Activated CD4-positive, alpha-beta T cell treated with anti-CD3 and anti-CD28 coated beads, Interleukin-2, amount 10 ng/mL, durations not matched to agents 7 days and 5 days (primary cell): ENCODE results near the gene KIF7. TPM values are rescaled to one million over a fixed set of nuclear protein-coding genes. Genes with fewer than 3 reads are reported as not detected.
"Not testable (repeated sequence)": the region's sequence is repeated elsewhere in the genome, so short reads cannot be mapped to it uniquely, and the experiment has no call there.

Experiments
- CTCF ChIA-PET: fragments of 350-600 bp; sonication (Branson Sonifier 250); formaldehyde crosslinking; loops from one replicate; lab custom pipeline; 2021; ENCODE audit warnings: antibody characterized with exemption; lab: Charles Lee
- POLR2A ChIA-PET: fragments of 350-600 bp; sonication (Branson Sonifier 250); formaldehyde crosslinking; loops from one replicate; lab custom pipeline; 2021; ENCODE audit warnings: antibody characterized with exemption; lab: Charles Lee
- DNase-seq: peaks from one replicate; pipeline ENCODE4 v3.0.0-alpha.2; 2020
- H3K27ac Mint-ChIP-seq: one replicate; pipeline ENCODE4 v1.8.0; 2021; ENCODE audit warnings: mild to moderate bottlenecking, moderate library complexity, mixed read lengths
- H3K27me3 Mint-ChIP-seq: one replicate; pipeline ENCODE4 v1.8.0; 2021; ENCODE audit warnings: mixed read lengths
- H3K36me3 Mint-ChIP-seq: one replicate; pipeline ENCODE4 v1.8.0; 2021; ENCODE audit warnings: low read depth, mixed read lengths
- H3K4me1 Mint-ChIP-seq: one replicate; pipeline ENCODE4 v1.8.0; 2021; ENCODE audit warnings: mixed read lengths
- H3K4me3 Mint-ChIP-seq: one replicate; pipeline ENCODE4 v1.8.0; 2021; ENCODE audit warnings: mild to moderate bottlenecking, moderate library complexity, mixed read lengths
- H3K9me3 Mint-ChIP-seq: one replicate; pipeline ENCODE4 v1.8.0; 2021; ENCODE audit warnings: mixed read lengths
- total RNA-seq, 2 experiments: library from RNA; stranded (reverse); gene quantifications; one replicate each; pipeline ENCODE4 v1.2.3, GENCODE V29; 2021

KIF7 gene
- under 1 TPM; 0.65 to 0.67 TPM for total RNA-seq

GRCh38 chr15:89654847-89655805, at the start of gene KIF7:
Gene KIF7, minus strand, starts transcription at chr15:89655467. Its CDS starts 2,537 bp downstream, at chr15:89652930.
- DNase-seq, result no peak
- ChIA-PET CTCF (no interaction called here), POLR2A (no interaction called here)
- Mint-ChIP-seq H3K36me3 (peaks cover 2% of the 10 kb centered on the region), H3K9me3 (no peaks in the 10 kb centered on the region), H3K27me3 (peaks cover 48% of the 10 kb centered on the region), H3K27ac (peak within 1 kb of the TSS; percentile 47), H3K4me1 (peaks cover 14% of the 10 kb centered on the region), H3K4me3 (peak within 1 kb of the TSS; percentile 57)

GRCh38 chr15:89704411-89704810, 49.1 kb upstream of the KIF7 start:
- CTCF ChIA-PET, result no interaction called here
- H3K36me3 Mint-ChIP-seq, result no peaks in the 10 kb centered on the region
- POLR2A ChIA-PET, result no interaction called here

GRCh38 chr15:89695198-89695597, 39.9 kb upstream of the KIF7 start:
- Mint-ChIP-seq H3K36me3 (no peaks in the 10 kb centered on the region), H3K9me3 (no peaks in the 10 kb centered on the region), H3K4me1 (peaks cover 11% of the 10 kb centered on the region), H3K4me3 (no peak overlapping the region), H3K27me3 (peaks cover 24% of the 10 kb centered on the region), H3K27ac (no peak overlapping the region)
- DNase-seq, result no peak
- POLR2A ChIA-PET, result no interaction called here
- CTCF ChIA-PET, result no interaction called here

More at GRCh38 chr15:89704411-89704810, 49.1 kb upstream of the KIF7 start:
- H3K4me3 Mint-ChIP-seq, result no peak overlapping the region
- no peak for DNase-seq
- no peaks in the 10 kb centered on the region for H3K9me3 Mint-ChIP-seq
- no peak overlapping the region for H3K27ac Mint-ChIP-seq
- no peaks in the 10 kb centered on the region for H3K4me1 Mint-ChIP-seq
- peaks cover 36% of the 10 kb centered on the region for H3K27me3 Mint-ChIP-seq

GRCh38 chr15:89693696-89694095, 38.4 kb upstream of the KIF7 start:
- no peak for DNase-seq
- no peaks in the 10 kb centered on the region for H3K36me3 Mint-ChIP-seq
- H3K9me3 Mint-ChIP-seq, result no peaks in the 10 kb centered on the region
- peaks cover 19% of the 10 kb centered on the region for H3K4me1 Mint-ChIP-seq
- peaks cover 17% of the 10 kb centered on the region for H3K27me3 Mint-ChIP-seq
- ChIA-PET POLR2A (no interaction called here), CTCF (no interaction called here)
- H3K27ac Mint-ChIP-seq, result no peak overlapping the region
- no peak overlapping the region for H3K4me3 Mint-ChIP-seq

GRCh38 chr15:89693091-89693490, 37.8 kb upstream of the KIF7 start:
- POLR2A ChIA-PET, result no interaction called here
- Mint-ChIP-seq H3K27me3 (peaks cover 17% of the 10 kb centered on the region), H3K9me3 (no peaks in the 10 kb centered on the region), H3K4me3 (no peak overlapping the region), H3K27ac (no peak overlapping the region), H3K4me1 (peaks cover 19% of the 10 kb centered on the region), H3K36me3 (no peaks in the 10 kb centered on the region)
- DNase-seq, result no peak
- CTCF ChIA-PET, result no interaction called here

GRCh38 chr15:89690276-89691218, 35.3 kb upstream of the KIF7 start, which contains the start of the genes PEX11A and WDR93:
Gene PEX11A, minus strand, starts transcription at chr15:89690754. Its CDS starts 122 bp downstream, at chr15:89690632.
Gene WDR93, plus strand, starts transcription at chr15:89690811. Its CDS starts 10,936 bp downstream, at chr15:89701747.
- H3K4me3 Mint-ChIP-seq, result peak within 1 kb of the TSS; percentile 80
- no peaks in the 10 kb centered on the region for H3K9me3 Mint-ChIP-seq
- POLR2A ChIA-PET, result no interaction called here
- peak within 1 kb of the TSS; percentile 84 for H3K27ac Mint-ChIP-seq
- CTCF ChIA-PET, result interaction anchor here (0.6 to 1.2 kb wide), 3 partner anchors 15 to 462 kb away, joined by 3 read pairs; no protein-coding TSS in a partner anchor
- DNase-seq, result peak; percentile 83
- H3K27me3 Mint-ChIP-seq, result peaks cover 5% of the 10 kb centered on the region
- no peaks in the 10 kb centered on the region for H3K36me3 Mint-ChIP-seq
- peaks cover 22% of the 10 kb centered on the region for H3K4me1 Mint-ChIP-seq

GRCh38 chr15:89689930-89690275, 34.6 kb upstream of the KIF7 start:
- CTCF ChIA-PET, result interaction anchor here (0.6 kb wide), 1 partner anchor 463 kb away, joined by 3 read pairs; no protein-coding TSS in a partner anchor
- peaks cover 22% of the 10 kb centered on the region for H3K4me1 Mint-ChIP-seq
- H3K36me3 Mint-ChIP-seq, POLR2A ChIA-PET, H3K9me3 Mint-ChIP-seq, DNase-seq, H3K27me3 Mint-ChIP-seq: not testable (repeated sequence)
- peak overlapping the region; percentile 80 for H3K4me3 Mint-ChIP-seq
- peak overlapping the region; percentile 84 for H3K27ac Mint-ChIP-seq

- DNase-seq, result no peak
- Mint-ChIP-seq H3K27me3 (no peaks in the 10 kb centered on the region), H3K4me3 (no peak overlapping the region), H3K36me3 (no peaks in the 10 kb centered on the region), H3K9me3 (no peaks in the 10 kb centered on the region), H3K4me1 (peaks cover 22% of the 10 kb centered on the region), H3K27ac (no peak overlapping the region)
- ChIA-PET POLR2A (no interaction called here), CTCF (no interaction called here)
Measured at GRCh38 chr15:89686522-89686921, 31.3 kb upstream of the KIF7 start.

- no peaks in the 10 kb centered on the region for H3K9me3 Mint-ChIP-seq
- no peak overlapping the region for H3K4me3 Mint-ChIP-seq
- ChIA-PET CTCF (no interaction called here), POLR2A (no interaction called here)
- H3K36me3 Mint-ChIP-seq, result no peaks in the 10 kb centered on the region
- H3K27ac Mint-ChIP-seq, result no peak overlapping the region
- H3K4me1 Mint-ChIP-seq, result peaks cover 18% of the 10 kb centered on the region
- H3K27me3 Mint-ChIP-seq, result no peaks in the 10 kb centered on the region
- no peak for DNase-seq
Measured at GRCh38 chr15:89685995-89686394, 30.7 kb upstream of the KIF7 start.

- no peak overlapping the region for H3K4me3 Mint-ChIP-seq
- H3K4me1 Mint-ChIP-seq, result no peaks in the 10 kb centered on the region
- DNase-seq, result no peak
- H3K36me3 Mint-ChIP-seq, result no peaks in the 10 kb centered on the region
- ChIA-PET POLR2A (no interaction called here), CTCF (interaction anchor here (1.3 kb wide), 1 partner anchor 20 kb away, joined by 3 read pairs; no protein-coding TSS in a partner anchor)
- no peaks in the 10 kb centered on the region for H3K9me3 Mint-ChIP-seq
- peaks cover 2% of the 10 kb centered on the region for H3K27me3 Mint-ChIP-seq
- no peak overlapping the region for H3K27ac Mint-ChIP-seq
Measured at GRCh38 chr15:89681146-89681545, 25.9 kb upstream of the KIF7 start.

GRCh38 chr15:89680282-89680873, 25.1 kb upstream of the KIF7 start:
- no peaks in the 10 kb centered on the region for H3K9me3 Mint-ChIP-seq
- no peak for DNase-seq
- H3K4me3 Mint-ChIP-seq, result no peak overlapping the region
- H3K36me3 Mint-ChIP-seq, result no peaks in the 10 kb centered on the region
- ChIA-PET CTCF (interaction anchor here (1.3 kb wide), 1 partner anchor 19 kb away, joined by 3 read pairs; no protein-coding TSS in a partner anchor), POLR2A (no interaction called here)
- no peaks in the 10 kb centered on the region for H3K4me1 Mint-ChIP-seq
- H3K27me3 Mint-ChIP-seq, result peaks cover 2% of the 10 kb centered on the region
- no peak overlapping the region for H3K27ac Mint-ChIP-seq

GRCh38 chr15:89679212-89679611, 23.9 kb upstream of the KIF7 start, which contains the start of gene PLIN1:
Gene PLIN1, minus strand, starts transcription at chr15:89679367. Its CDS starts 1,878 bp downstream, at chr15:89677489.
- DNase-seq, result no peak
- CTCF ChIA-PET, result no interaction called here
- Mint-ChIP-seq H3K36me3 (no peaks in the 10 kb centered on the region), H3K27ac (no peak within 1 kb of the TSS), H3K4me1 (no peaks in the 10 kb centered on the region), H3K4me3 (no peak within 1 kb of the TSS), H3K27me3 (peaks cover 2% of the 10 kb centered on the region), H3K9me3 (no peaks in the 10 kb centered on the region)
- POLR2A ChIA-PET, result no interaction called here
